BJ (cell line): ENCODE data around the gene FAM9C. TPM values are rescaled to one million over a fixed set of nuclear protein-coding genes. Genes with fewer than 3 reads are reported as not detected.

Source experiments
- CTCF ChIA-PET: fragments of 350-600 bp; formaldehyde crosslinking; extraction: SDS; loops from one replicate; lab custom pipeline; 2021; ENCODE audit warnings: antibody characterized with exemption, inconsistent platforms; lab: Yijun Ruan, JAX
- POLR2A ChIA-PET: fragments of 300-600 bp; sonication (Branson Sonifier 250); formaldehyde crosslinking; extraction: SDS; loops from one replicate; lab custom pipeline; 2021; ENCODE audit warnings: antibody characterized with exemption; lab: Charles Lee
- DNase-seq: peaks from one replicate; pipeline ENCODE4 v3.0.0-alpha.2; 2011; ENCODE audit warnings: low read depth
- H3K27me3 ChIP-seq: 2 replicates; pipeline ENCODE4 v1.6.0; 2011; ENCODE audit warnings: low read length; ENCODE audit not compliant: control insufficient read depth, insufficient read depth
- H3K36me3 ChIP-seq: 2 replicates; pipeline ENCODE4 v1.5.1; 2011; ENCODE audit warnings: low read length; ENCODE audit not compliant: control insufficient read depth, insufficient read depth
- H3K4me3 ChIP-seq: 2 replicates; pipeline ENCODE4 v1.5.1; 2011; ENCODE audit warnings: low read depth, mild to moderate bottlenecking, control low read depth, low read length
- CTCF ChIP-seq: IDR thresholded peaks from 2 replicates; pipeline ENCODE4 v1.5.1; 2011; ENCODE audit warnings: low read depth, mild to moderate bottlenecking, control low read depth, inconsistent platforms, low read length, moderate library complexity; ENCODE audit not compliant: insufficient read depth
- polyA plus RNA-seq: library from polyadenylated mRNA; depleted of rRNA; stranded (reverse); fragments of >200 nt; gene quantifications from 2 replicates; pipeline ENCODE4 v1.2.3, GENCODE V29; 2011

Gene FAM9C
- polyA plus RNA-seq, 1 experiment: not detected

- Histone ChIP-seq H3K4me3 (no peak overlapping the region), H3K27me3 (no peaks in the 10 kb centered on the region), H3K36me3 (no peaks in the 10 kb centered on the region)
- POLR2A ChIA-PET: no interaction called here
- CTCF ChIA-PET: no interaction called here
- peak; percentile 17 for DNase-seq
- no peak for TF ChIP-seq CTCF
Measured at GRCh38 chrX:13059637-13060499, 15.4 kb upstream of the FAM9C start.

- Histone ChIP-seq H3K36me3 (no peaks in the 10 kb centered on the region), H3K4me3 (no peak overlapping the region), H3K27me3 (no peaks in the 10 kb centered on the region)
- POLR2A ChIA-PET: no interaction called here
- DNase-seq: no peak
- CTCF ChIA-PET: no interaction called here
- TF ChIP-seq CTCF: no peak
Measured at GRCh38 chrX:13055486-13055885, 11.1 kb upstream of the FAM9C start.

GRCh38 chrX:13053171-13053570, 8.8 kb upstream of the FAM9C start:
- POLR2A ChIA-PET: no interaction called here
- CTCF ChIA-PET: no interaction called here
- Histone ChIP-seq H3K4me3 (no peak overlapping the region), H3K36me3 (no peaks in the 10 kb centered on the region), H3K27me3 (no peaks in the 10 kb centered on the region)
- DNase-seq: no peak
- no peak for TF ChIP-seq CTCF

- Histone ChIP-seq H3K27me3 (no peaks in the 10 kb centered on the region), H3K36me3 (no peaks in the 10 kb centered on the region), H3K4me3 (no peak overlapping the region)
- ChIA-PET POLR2A (no interaction called here), CTCF (no interaction called here)
- TF ChIP-seq CTCF: no peak
- no peak for DNase-seq
Measured at GRCh38 chrX:13051529-13052172, 7.2 kb upstream of the FAM9C start.

GRCh38 chrX:13051167-13051528, 6.7 kb upstream of the FAM9C start:
- H3K27me3 ChIP-seq: no peaks in the 10 kb centered on the region
- CTCF ChIA-PET: no interaction called here
- H3K4me3 ChIP-seq: no peak overlapping the region
- no peak for TF ChIP-seq CTCF
- POLR2A ChIA-PET: no interaction called here
- DNase-seq: no peak
- H3K36me3 ChIP-seq: no peaks in the 10 kb centered on the region
